Activated CD8-positive, alpha-beta memory T cell treated with anti-CD3 and anti-CD28 coated beads, Interleukin-2, amount 50 U/mL, for 24 hours (primary cell): ENCODE data around the gene LRRC38.

Experiments
- DNase-seq: peaks from one replicate; pipeline ENCODE4 v3.0.0-alpha.2; 2020; ENCODE audit errors: extremely low read depth

LRRC38 gene

GRCh38 chr1:13517193-13517812 is 3.5 kb upstream of the LRRC38 start:
- no peak for DNase-seq

GRCh38 chr1:13516606-13517005 is 2.8 kb upstream of the LRRC38 start:
- no peak for DNase-seq

GRCh38 chr1:13514821-13515220 is 1.0 kb upstream of the LRRC38 start:
- DNase-seq: no peak

GRCh38 chr1:13513063-13513894 is 524 bp downstream of the LRRC38 start:
- DNase-seq: no peak

- DNase-seq: no peak
These were observed 1.3 kb downstream of the LRRC38 start for GRCh38 chr1:13512472-13512871.

GRCh38 chr1:13510499-13510898 is 3.3 kb downstream of the LRRC38 start:
- DNase-seq: no peak

GRCh38 chr1:13507075-13507474 is 6.7 kb downstream of the LRRC38 start:
- DNase-seq: no peak

GRCh38 chr1:13505020-13505419 is 8.8 kb downstream of the LRRC38 start:
- no peak for DNase-seq

GRCh38 chr1:13500806-13501205 is 13.0 kb downstream of the LRRC38 start:
- no peak for DNase-seq

GRCh38 chr1:13499422-13499821 is 14.4 kb downstream of the LRRC38 start:
- DNase-seq: no peak

- no peak for DNase-seq
These were observed 15.2 kb downstream of the LRRC38 start for GRCh38 chr1:13498553-13498952.

GRCh38 chr1:13495186-13495585 is 18.6 kb downstream of the LRRC38 start:
- DNase-seq: no peak

- DNase-seq: no peak
These were observed 19.1 kb downstream of the LRRC38 start for GRCh38 chr1:13494712-13495111.

GRCh38 chr1:13494025-13494424 is 19.8 kb downstream of the LRRC38 start:
- no peak for DNase-seq

GRCh38 chr1:13492711-13493110 is 21.1 kb downstream of the LRRC38 start:
- DNase-seq: no peak

GRCh38 chr1:13487957-13488356 is 25.8 kb downstream of the LRRC38 start:
- no peak for DNase-seq

- DNase-seq: no peak
These were observed 26.5 kb downstream of the LRRC38 start for GRCh38 chr1:13487143-13487868.

- DNase-seq: no peak
These were observed 29.9 kb downstream of the LRRC38 start for GRCh38 chr1:13483946-13484345.

- no peak for DNase-seq
These were observed 31.2 kb downstream of the LRRC38 start for GRCh38 chr1:13482600-13482999.

GRCh38 chr1:13479171-13479856 is 34.5 kb downstream of the LRRC38 start:
- no peak for DNase-seq

GRCh38 chr1:13478692-13479091 is 35.1 kb downstream of the LRRC38 start:
- DNase-seq: no peak

- DNase-seq: no peak
These were observed 44.5 kb downstream of the LRRC38 start for GRCh38 chr1:13469343-13469742.
